ENCODE results near the gene METTL15.
"Not testable (repeated sequence)": the region's sequence is repeated elsewhere in the genome, so short reads cannot be mapped to it uniquely, and the experiment has no call there.

The METTL15 gene

GRCh38 chr11:28346209-28346608 lies 238.0 kb downstream of the METTL15 start:
- no peak for DNase-seq
- intact Hi-C loops (cut with DNase I): no loop called here

- no peak for DNase-seq
- intact Hi-C loops (cut with DNase I): no loop called here
Observed at GRCh38 chr11:28346721-28347120, 238.5 kb downstream of the METTL15 start.

GRCh38 chr11:28347371-28347770 lies 239.2 kb downstream of the METTL15 start:
- intact Hi-C loops (cut with DNase I): no loop called here
- no peak for DNase-seq

GRCh38 chr11:28350216-28350615 lies 242.0 kb downstream of the METTL15 start:
- DNase-seq: no peak
- intact Hi-C loops (cut with DNase I): no loop called here

- intact Hi-C loops (cut with DNase I): no loop called here
- no peak for DNase-seq
Observed at GRCh38 chr11:28353991-28354390, 245.8 kb downstream of the METTL15 start.

- intact Hi-C loops (cut with DNase I): no loop called here
- no peak for DNase-seq
Observed at GRCh38 chr11:28366549-28367346, 258.6 kb downstream of the METTL15 start.

GRCh38 chr11:28378095-28378494 lies 269.9 kb downstream of the METTL15 start:
- intact Hi-C loops (cut with DNase I); DNase-seq: not testable (repeated sequence)
